ENCODE measurements around the gene PAIP1.
"Not testable (repeated sequence)": the region's sequence is repeated elsewhere in the genome, so short reads cannot be mapped to it uniquely, and the experiment has no call there.

PAIP1 gene

DNA sequence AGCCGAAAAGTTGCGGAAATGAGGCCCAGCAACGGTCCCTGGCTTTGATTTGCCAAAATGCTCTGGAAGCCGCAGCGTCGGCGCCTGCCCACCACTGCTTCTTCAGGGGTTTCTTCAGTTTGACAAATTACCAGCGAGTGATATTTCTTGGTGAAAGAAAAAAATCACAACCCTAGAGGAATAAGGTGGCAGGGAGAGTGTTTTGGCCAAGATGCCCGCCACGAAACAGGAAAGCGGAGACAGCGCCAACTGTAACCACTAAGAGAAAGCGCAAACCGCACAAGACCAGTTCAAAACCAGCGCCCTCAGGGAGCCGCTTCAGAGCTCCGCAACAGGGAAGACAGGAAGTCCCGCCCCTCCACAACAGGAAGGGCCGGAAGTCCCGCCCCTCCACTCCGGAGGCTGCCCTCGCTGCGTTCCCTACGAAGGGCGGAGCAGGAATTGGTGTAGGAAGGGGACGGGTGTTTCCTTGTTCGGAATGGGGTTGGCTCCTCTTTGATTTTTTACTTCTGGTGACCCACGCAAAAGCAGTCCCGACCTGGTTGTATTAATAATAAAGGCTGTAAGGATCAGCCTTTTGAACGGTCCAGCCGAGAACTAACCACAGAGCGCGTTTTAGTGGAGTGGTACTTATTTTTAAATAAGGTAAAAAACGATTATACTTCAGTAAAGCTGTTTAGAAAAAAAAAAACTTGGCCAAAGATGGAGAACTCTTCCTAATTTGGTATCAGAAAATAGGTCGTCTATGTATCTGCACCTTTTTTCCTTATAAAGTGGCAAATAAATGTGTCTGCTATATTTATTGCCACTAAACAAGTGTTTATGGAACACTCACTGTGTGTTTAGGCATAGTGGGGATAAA is 41.8 kb downstream of the PAIP1 start, which contains the start of gene C5orf34:
C5orf34 (minus strand) TSS at position 333 of the 862 bp plus-strand sequence. CDS start 5,809 bp downstream, outside the sequence.
- DNase-seq: peak; percentile 94

GRCh38 chr5:43514471-43514815 is 42.4 kb downstream of the PAIP1 start:
- DNase-seq: peak; percentile 76

DNA sequence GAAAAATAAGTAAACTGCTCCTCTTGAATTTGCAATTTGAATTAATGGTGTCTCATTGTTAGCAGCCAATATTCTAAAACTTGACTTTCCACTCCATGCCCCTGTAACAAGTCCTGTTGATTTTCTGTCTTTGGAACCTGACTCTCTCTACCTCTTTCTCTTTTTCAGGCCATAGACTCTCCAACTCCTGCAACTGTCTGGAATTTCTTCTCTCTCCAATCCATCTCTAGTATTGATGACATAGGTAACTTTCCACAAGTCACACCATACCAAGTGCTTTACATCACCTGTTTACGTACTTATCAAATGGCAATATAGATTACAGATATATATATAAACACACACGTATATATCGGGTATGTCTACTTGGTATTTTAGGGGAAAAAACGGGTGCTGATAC is 42.9 kb downstream of the PAIP1 start:
- DNase-seq: no peak

GRCh38 chr5:43511062-43511461 is 45.8 kb downstream of the PAIP1 start:
- not testable (repeated sequence) for DNase-seq

DNA sequence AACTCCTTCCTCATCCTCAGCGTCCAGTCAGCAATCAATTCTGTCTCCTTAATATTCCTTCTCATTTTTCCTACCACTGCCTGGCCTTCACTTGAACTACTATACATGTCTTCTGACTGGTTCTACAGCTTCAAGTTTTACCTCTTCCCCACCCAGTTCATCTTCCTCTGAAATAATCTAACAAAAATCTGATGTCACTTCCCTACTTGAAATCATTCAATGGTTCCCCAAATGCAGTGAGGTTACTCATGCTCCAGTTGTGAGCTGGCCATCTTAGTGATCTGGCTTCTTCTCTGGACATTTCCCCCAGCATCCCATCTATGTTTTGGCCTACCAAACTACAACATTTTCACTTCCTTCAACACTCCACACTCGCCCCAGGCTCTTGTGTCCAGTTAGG is 58.3 kb downstream of the PAIP1 start:
- DNase-seq: no peak

GRCh38 chr5:43497311-43498104 is 59.4 kb downstream of the PAIP1 start:
- no peak for DNase-seq

- DNase-seq: no peak
These were observed 65.6 kb downstream of the PAIP1 start for GRCh38 chr5:43491326-43491725.

DNA sequence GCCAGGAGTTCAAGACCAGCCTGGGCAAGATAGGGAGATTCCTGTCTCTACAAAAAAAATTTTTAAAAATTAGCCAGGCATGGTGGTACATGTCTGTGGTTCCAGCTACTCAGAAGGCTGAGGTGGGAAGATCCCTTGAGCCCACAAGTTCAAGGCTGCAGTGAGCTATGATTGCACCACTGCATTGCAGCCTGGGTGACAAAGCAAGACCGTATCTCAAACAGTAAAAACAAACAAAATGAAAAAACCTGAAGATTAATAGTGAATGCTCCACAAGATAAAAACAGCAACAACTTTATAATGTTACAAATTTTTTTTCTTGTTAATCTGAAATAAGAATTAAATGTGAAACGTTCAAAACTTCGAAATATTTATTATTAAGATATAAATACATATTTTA is 70.5 kb downstream of the PAIP1 start:
- no peak for DNase-seq

- DNase-seq: no peak
These were observed 71.5 kb downstream of the PAIP1 start for GRCh38 chr5:43485406-43485805.

DNA sequence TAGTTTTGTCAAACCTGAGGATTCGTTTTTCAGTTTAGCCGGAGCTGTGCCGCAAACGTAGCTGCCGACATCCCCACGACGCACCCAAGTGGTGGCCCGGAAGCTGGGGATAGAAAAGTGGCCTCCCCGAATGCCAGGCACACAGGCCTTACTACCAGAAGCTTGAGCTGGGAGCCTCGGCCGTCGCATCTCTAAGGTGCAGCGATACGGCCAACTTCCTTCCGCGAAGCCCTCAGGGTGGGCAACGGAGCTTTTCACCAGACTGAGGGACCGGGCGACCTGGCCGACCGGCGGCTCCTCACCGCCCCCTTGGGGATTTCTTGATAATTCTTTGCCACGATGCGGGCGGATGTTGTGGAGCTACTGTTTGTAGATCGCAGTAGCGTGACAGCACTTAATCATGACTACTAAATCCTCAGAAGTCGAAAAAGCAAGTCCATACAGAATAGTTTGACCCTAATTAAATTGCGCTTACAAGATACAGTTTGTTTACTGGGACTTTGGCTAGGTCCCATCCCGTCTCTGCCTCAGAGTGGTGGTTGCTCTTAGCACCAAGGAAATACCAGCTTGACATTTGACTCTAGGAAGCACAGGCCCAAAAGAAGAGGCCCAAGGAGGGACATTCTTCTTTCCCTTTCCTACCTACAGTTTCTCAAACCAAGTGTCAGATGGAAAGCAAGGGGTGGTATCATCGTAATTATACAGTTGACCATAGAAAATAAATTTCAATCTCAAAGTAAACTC is 72.6 kb downstream of the PAIP1 start:
- DNase-seq: peak; percentile 79

- peak; percentile 93 for DNase-seq
These were observed 73.4 kb downstream of the PAIP1 start, which contains the start of gene TMEM267 for GRCh38 chr5:43483298-43484105. TSS of gene TMEM267 (minus strand) at chr5:43483865. CDS start at chr5:43453969, 29,896 bp downstream.

DNA sequence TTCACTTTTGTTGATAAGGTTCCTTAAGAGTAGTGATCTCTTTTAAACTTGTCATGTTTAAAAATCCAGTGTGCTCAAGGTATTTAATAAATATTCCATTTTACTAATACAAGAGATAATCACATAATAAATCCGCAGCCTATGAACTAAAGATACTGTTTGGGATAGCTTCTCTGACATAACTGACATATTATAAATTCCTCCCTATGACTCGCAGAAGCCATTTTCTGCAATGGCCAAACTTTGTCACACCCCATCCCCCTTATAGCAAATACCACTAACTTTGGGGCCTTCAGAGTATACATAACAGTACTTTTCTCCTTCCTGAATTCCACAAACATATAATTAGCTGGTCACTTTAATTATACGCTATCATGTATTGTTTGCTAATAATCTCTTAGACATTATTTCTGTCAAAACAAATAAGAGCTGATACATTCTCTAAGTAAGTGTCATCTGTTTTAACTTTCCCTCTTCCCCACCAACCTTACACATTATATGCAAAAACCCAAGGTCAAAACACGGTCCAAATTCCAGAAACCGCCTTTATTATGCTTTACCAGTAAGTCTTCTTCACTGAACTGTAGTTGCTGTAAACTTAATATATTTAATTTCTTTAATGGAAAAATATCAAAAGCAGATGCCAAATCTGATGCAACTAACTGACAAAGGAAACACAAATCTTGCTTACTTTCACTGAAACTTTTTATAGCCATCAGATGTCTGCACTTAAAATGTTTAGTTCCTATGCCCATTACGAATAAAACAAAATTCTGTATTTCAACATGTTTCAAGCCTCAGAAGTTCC is 74.2 kb downstream of the PAIP1 start:
- DNase-seq: peak; percentile 21
